Activated CD4-positive, alpha-beta T cell treated with anti-CD3 and anti-CD28 coated beads for 4 hours (primary cell): ENCODE measurements around the gene NECTIN1.

Source experiments
- DNase-seq, 2 donors: peaks; one replicate each; pipeline ENCODE4 v3.0.0-alpha.2; 2020

The NECTIN1 gene

GRCh38 chr11:119691701-119692539 lies 37.1 kb downstream of the NECTIN1 start:
- DNase-seq = no peak

DNA sequence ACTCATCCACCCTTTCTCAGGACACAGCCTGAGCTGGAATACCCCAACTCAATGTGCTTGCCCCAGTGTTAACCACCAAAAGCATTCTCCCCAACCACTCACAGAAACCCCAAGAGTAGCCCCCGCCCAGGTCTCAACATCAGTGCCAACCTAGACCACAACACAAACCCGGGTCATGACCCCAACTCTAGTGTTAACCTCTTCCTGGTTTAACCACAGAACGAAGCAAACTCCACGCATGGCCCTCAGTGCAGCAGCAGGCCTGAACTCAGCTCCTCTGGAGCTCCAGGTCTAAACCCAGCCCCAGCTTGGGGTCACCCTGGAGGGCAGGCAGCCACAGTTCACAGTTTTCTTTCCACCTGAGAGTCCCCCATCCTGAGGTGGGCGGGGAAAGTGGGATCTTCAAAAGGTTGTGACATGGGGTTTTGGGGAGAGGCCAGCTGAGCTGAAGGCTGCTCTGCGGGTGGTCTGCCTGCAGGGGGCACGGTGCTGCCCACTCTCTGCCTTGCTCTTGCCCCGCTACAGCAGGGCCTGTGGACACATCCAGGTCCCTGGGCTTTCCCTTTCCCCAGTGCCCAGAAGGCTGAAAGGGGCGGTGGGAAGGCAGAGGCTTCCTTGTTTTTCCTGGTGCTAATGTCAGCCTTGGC lies 37.9 kb downstream of the NECTIN1 start:
- DNase-seq = no peak

DNA sequence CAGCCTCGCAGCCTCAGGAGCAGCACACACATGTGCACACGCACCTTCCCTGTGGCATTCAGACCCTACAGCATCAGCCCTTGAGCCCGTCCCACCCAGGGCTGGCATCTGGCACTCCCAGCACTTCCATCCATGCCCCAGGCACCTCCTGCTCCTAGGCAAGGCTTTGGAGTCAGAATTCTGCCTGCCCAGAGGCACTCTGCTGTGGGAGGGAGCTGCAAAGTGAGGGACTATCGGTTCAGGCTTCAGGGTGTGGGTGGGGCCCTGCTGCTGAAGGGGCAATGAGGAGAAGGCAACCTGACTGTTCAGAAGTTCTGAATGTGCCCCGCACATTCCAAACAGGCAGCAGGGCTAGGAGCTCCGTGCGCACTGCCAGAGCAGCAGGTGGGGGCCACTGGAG lies 39.7 kb downstream of the NECTIN1 start:
- DNase-seq = no peak

DNA sequence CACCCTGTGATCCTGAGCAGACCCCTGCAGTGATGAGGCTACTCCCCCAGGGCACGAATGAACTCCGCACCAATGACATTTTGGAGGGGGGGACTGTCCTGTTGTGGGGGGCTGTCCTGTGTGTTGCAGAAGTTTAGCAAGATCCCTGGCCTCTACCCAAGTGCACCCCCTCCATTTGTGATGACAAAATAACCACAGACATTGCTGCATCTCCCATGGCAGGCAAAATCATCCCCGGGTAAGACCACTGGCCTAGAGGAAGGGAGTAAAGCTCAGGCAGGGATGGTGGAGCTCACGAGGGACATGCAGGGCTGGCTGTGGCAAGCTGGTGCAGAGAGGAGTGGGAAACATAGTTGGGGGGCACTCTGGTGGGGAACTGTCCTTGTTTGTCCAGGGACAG lies 40.6 kb downstream of the NECTIN1 start:
- no peak for DNase-seq

DNA sequence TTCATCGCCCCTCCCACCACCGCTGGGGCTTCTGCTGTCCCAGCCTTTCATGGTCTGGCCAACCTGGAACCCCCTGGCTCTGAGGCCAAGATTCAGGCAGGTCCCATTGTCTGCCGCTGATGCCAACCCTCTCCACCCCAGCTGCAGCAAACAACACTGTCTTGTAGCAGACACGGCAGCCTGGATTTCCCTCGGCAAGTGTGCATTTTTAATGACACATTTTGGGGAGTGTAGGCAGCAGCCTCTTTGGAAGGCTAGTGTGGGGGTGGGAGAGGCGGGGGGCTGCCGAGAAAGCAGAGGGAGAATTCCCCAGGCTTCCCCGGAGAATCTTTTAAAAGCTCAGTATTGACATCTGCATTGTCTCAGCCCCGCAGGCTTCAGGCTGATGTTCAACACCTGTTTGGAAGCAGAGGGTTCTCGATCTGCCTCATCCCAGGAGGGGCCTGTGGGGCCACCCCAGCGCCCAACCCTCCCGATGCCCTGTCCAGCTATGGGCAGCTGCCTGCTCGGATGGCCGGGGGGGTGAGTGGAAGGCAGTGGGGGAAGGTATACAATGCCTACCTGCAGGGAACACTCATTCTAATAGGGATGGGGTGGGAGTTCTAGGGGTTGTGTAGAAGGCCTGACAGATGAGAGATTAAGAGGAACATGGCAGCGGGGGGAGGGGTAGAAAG lies 41.5 kb downstream of the NECTIN1 start:
- DNase-seq = no peak

GRCh38 chr11:119686177-119686882 lies 42.7 kb downstream of the NECTIN1 start:
- no peak for DNase-seq

DNA sequence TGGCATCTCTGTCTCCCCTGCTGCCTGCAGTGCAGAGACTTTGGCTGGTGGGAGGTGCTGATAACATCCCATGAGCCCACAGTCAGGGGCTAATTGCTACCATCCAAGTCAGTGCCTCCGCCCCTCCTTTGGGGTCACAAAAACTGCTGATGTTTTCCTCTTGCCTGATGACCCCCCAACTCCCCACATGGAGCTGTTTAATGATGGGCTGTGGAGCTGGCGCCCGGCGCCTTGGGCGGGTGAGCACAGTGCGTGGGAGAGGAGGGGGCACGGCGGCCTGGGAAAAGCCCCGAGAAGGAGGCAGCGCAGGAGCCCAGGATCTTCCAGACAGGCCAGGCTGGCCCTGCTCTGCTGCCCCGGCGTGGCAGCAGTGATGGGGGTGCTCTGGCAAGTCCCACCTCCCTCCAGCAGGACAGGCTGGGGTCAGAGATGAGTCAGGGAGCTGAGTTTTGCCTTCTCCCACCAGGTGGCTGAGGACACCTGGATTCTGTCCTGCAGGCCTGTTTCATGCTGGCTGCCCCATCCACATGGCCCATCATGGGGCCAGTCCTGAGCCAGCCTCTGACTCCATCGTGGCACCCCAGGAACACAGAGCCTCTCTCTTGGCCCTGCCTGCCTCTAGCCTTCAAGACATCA lies 43.8 kb downstream of the NECTIN1 start:
- no peak for DNase-seq

- DNase-seq = no peak
Measured at GRCh38 chr11:119684361-119685110, 44.5 kb downstream of the NECTIN1 start.

DNA sequence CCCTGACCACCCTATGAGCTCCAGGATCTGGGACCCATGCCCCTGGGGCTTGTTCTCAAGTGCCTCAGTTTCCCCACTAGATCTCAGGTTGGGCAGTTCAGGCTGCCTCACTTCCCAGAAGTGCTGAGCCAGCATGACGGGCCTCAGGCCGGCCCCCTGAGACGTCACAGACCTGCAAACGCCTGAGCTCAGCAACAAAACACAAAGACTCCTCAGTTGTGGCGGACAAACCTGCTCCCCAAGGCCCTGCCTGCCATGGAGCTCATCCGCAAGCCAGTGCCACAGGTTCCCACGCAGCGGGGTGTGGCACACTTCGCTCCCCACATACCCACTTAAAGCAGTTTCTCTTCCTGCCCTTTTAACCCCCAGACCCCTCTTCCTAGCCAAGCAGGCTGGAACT lies 45.2 kb downstream of the NECTIN1 start:
- DNase-seq = no peak

DNA sequence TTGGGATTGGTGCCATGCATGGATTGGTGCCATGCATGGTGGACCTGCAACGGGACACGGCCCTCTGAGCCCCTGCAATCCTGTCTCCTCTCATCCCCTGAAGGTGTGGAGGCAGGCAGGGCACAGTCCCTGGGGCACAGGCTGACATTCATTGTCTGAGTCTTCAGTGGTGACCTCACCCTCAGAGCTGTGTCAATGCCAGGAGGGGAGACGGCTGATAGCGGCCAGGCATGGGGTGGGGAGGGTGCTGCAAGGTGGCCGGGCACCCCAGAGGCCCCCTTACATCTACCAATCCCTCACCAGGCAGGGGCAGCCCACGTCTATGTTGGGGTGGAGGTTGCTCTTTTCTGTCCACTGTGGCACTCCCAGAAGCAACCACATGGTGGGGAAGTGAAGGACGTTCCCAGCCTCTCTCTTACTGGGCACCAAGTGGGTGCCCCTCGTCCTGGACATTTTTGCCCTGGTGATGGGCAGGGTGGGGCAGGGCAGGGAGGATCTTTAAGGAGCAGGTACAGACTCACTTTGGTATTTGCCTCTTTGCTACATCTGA lies 47.6 kb downstream of the NECTIN1 start:
- no peak for DNase-seq

- no peak for DNase-seq
Measured at GRCh38 chr11:119680541-119681360, 48.2 kb downstream of the NECTIN1 start.

GRCh38 chr11:119679346-119679745 lies 49.7 kb downstream of the NECTIN1 start:
- no peak for DNase-seq

- no peak for DNase-seq
Measured at GRCh38 chr11:119678351-119678750, 50.6 kb downstream of the NECTIN1 start.

- DNase-seq = no peak
Measured at GRCh38 chr11:119677840-119678239, 51.2 kb downstream of the NECTIN1 start.

- DNase-seq = no peak
Measured at GRCh38 chr11:119676461-119677020, 52.5 kb downstream of the NECTIN1 start.

GRCh38 chr11:119673759-119674336 lies 55.2 kb downstream of the NECTIN1 start:
- DNase-seq = no peak

GRCh38 chr11:119673052-119673758 lies 55.8 kb downstream of the NECTIN1 start:
- DNase-seq = no peak

DNA sequence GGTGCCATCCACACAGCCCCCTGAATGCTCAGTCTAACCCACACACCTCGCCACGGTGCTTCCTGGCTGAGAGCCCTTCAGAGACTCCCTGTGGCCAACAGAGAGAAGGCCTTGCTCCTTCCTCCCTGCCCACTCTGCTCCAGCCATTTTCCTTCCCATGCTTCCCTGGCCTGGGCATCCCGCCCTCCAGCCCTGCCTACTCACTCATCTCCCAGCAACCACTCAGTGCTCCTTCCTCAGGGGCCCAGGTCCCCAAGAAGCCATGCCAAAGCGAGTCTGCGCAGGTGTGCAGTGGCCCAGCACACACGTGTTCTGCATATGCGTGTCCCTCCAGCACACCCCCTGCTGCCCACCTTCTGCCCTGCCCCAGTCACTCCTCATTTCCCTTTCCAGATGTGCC lies 56.4 kb downstream of the NECTIN1 start:
- no peak for DNase-seq

GRCh38 chr11:119671561-119672015 lies 57.4 kb downstream of the NECTIN1 start:
- DNase-seq = no peak
